RKO (cell line): Measurements from ENCODE around the gene SLC12A3.
"Not testable (repeated sequence)": the region's sequence is repeated elsewhere in the genome, so short reads cannot be mapped to it uniquely, and the experiment has no call there.

Experiments used
- DNase-seq: peaks from one replicate; pipeline ENCODE4 v3.0.0-alpha.2; 2016; ENCODE audit warnings: low spot score

The SLC12A3 gene

GRCh38 chr16:56869513-56870275 is 4.7 kb downstream of the SLC12A3 start:
- peak; percentile 38 for DNase-seq

DNA sequence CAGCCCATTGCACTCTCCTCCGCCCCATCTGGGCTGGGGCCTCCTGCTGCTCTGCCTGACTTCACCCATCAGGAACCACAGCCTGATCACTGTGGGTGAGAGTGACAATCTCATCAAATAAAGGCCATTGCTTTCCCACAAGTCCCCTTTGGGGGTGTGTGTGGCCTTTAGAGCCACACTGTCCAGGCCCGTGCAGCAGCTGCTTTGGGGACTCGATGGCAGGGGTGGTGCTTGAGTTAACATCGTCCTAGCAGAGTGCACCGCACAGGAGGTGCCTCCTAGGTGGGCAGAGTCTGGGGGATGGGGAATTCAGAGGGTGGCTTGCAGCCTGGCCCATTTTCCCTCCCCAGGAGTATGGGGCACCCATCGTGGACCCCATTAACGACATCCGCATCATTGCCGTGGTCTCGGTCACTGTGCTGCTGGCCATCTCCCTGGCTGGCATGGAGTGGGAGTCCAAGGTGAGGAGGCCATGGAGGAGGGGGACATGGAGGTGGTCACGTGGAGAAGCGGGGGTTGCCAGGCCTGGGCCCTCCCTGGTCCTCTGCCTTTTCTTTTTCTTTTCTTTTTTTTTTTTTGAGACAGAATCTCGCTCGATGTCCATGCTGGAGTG is 5.4 kb downstream of the SLC12A3 start:
- DNase-seq: no peak

DNA sequence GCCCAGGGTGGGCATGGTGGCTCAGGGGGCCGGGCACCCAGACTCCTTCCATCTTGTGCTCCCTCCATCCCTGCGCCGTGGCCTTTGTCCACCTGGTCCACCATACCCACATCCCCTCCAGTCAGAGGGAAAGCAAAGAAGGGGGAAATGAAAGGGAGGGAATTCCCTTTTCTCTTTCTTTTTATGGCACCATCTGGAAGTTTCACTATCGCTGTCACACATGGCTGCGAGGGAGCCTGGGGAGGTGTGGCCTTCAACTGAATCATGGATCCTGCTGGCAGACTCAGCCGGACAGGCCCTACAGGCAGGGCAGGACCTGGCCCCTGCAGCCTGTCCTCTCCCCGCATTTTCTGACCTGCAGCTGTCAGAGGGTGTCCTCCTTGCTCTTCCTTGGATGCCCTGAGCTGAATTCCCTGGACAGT is 6.2 kb downstream of the SLC12A3 start:
- peak; percentile 13 for DNase-seq

GRCh38 chr16:56872863-56873391 is 7.9 kb downstream of the SLC12A3 start:
- DNase-seq: no peak

- DNase-seq: peak; percentile 16
Observed at GRCh38 chr16:56874800-56875199, 9.8 kb downstream of the SLC12A3 start.

DNA sequence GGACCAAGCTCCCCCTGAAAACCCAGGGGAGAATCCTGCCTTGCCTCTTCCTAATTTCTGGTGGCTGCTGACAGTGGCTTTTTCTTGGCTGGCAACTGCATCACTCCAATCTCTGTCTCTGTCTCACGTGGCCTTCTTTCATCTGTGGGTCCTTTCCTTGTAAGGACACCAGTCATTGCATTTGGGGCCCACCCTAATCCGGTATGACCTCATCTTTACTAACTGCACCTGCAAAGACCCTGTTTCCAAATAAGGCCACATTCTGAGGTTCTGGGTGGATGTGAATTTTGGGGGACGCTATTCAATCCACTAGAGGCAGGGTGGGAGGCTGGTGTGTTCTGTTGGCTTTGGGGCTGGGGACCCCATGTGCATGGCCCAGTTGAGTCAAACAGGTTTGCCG is 11.0 kb downstream of the SLC12A3 start:
- DNase-seq: no peak

- no peak for DNase-seq
Observed at GRCh38 chr16:56877486-56878182, 12.6 kb downstream of the SLC12A3 start.

- no peak for DNase-seq
Observed at GRCh38 chr16:56878282-56878854, 13.4 kb downstream of the SLC12A3 start.

- no peak for DNase-seq
Observed at GRCh38 chr16:56879276-56879675, 14.3 kb downstream of the SLC12A3 start.

- no peak for DNase-seq
Observed at GRCh38 chr16:56880176-56880575, 15.2 kb downstream of the SLC12A3 start.

DNA sequence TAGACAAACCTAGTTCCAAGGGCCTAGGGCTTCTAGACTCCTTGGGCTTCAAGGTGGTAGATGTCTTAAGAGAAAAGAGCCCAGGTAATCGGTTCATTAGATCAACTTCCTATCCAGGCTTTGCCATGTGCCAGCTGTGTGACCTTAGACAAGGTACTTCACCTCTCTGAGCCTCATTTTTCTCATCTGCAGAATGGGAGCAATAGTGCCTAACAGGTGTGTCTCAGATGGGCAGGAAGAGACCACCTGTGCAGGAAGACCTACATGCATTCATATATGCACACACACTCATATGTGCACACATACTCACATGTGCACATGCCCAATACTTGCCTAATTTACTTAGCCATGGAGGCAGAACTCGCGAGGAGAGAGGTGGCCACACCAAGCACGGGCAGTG is 15.7 kb downstream of the SLC12A3 start:
- DNase-seq: no peak

- DNase-seq: no peak
Observed at GRCh38 chr16:56882077-56882800, 17.2 kb downstream of the SLC12A3 start.

DNA sequence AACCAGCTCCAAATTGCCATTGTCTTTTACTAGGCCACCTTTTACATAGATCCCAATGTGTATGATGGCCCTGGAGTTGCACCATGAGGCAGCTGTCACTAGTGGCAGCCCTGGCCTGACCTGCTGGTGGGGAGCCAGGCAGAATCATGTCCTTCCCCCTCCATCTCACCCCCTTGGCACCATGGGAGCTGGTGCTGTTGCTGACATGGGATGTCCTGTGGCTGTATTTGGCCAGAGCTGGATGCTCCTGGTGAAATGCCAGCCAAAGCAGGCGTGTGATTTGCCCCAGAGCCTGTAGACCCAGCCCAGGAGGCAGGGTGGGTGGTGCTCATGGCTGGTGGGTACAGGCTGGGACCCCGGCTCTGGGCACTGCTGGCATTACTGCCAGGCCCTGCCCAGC is 18.6 kb downstream of the SLC12A3 start:
- no peak for DNase-seq

DNA sequence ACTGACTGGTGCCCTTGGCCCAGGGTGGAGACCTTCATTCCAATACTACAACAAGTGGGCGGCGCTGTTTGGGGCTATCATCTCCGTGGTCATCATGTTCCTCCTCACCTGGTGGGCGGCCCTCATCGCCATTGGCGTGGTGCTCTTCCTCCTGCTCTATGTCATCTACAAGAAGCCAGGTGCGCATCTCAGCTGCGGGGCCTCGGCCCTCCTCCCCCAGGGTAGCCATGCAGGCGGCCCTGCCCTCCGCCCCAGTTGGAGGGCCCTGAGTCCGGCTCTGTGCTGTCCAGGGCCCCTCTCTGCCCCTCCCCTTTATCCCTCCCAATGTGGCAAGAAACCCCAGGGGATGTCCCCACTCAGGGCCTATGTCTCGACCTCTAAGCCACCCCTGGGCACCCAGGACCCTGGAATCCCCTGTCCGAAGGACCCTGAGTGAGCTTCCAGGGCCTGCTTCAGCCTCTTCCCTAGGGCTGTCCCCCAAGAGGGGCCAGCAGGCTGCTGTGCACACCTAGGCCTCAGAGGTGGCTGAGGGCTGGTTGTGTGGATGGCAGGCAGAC is 19.1 kb downstream of the SLC12A3 start:
- DNase-seq: no peak

- not testable (repeated sequence) for DNase-seq
Observed at GRCh38 chr16:56884929-56885328, 19.9 kb downstream of the SLC12A3 start.

DNA sequence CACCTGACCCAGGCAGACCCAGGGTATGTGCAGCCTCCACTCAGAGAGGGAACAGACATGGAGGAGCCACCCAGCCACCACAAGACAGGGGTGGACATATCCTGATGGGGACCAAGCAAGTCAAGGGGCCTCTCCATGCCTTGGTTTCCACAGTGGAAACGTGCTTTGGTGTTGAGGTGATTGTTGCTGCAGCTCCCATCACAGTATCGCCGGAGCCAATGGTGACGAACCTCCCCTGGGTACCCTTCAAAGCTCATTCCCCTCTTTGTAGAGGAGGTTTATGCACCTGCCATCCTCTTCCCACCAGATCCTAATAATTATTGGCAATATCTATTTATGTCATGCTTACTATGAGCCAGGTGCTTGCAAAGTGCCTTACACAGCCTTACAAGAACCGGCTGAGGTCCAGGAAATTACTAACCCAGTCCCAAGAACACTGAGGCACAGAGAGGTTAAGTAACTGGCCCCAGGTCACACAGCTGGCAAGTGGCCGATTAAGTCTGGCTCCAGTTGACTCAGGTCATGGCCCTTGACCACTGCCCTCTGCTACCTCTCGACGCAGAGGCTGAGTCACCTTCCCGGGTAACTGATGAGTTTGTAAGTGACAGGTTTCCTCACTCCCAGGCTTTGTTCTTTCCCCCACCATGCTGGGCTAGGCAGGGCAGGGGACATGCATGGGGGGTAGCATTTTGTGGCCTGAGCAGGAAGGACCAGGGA is 20.6 kb downstream of the SLC12A3 start:
- no peak for DNase-seq

- no peak for DNase-seq
Observed at GRCh38 chr16:56886296-56886695, 21.3 kb downstream of the SLC12A3 start.

DNA sequence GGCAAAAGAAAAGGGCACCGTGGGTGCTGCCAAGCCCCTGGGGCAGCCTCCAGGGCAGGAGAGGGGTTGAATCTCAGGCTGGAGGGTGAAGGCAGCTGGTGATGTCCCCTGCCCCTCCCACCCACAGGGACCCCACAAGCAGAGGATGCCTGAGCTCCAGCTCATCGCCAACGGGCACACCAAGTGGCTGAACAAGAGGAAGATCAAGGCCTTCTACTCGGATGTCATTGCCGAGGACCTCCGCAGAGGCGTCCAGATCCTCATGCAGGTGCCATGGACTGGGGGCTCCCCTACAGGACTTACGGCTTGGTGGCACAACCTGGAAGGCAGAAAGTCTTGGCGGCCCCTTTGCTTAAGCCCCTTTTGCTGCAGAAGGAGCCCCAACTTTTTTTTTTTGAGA is 21.8 kb downstream of the SLC12A3 start:
- no peak for DNase-seq

DNA sequence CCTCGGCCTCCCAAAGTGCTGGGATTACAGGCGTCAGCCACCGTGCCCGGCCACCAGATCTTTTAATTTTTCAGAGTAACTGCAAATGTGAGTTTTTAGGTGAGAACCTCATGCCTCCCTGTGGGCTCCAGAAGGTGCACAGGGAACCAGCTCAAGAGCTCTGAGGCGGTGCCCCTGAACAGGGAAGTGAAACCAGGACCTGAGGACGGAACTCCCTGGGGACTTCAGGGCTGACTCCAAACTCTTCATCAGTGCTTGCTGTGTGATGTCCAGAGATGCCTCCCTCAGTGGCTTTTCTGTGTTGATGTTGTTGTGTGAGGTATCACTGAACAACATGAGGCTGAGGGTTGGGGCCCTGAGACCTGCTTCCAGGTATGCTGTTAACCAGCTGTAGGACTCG is 23.8 kb downstream of the SLC12A3 start:
- no peak for DNase-seq

DNA sequence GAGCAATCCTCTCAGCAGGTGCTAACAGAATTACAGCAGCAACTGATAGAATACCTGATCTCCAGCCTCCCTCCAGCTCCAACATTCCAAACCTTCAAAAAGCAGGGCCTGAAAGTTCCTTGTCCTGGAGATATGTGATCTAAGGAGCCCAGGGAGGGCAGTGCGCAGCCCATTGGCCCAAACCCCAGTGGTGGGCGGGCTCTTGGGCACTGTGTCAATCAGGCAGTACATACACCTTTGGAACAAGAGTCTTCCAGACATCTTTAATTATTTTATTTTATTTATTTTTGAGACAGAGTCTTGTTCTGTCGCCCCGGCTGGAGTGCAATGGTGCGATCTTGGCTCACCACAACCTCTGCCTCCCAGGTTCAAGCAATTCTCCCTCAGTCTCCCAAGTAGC is 24.2 kb downstream of the SLC12A3 start:
- no peak for DNase-seq

DNA sequence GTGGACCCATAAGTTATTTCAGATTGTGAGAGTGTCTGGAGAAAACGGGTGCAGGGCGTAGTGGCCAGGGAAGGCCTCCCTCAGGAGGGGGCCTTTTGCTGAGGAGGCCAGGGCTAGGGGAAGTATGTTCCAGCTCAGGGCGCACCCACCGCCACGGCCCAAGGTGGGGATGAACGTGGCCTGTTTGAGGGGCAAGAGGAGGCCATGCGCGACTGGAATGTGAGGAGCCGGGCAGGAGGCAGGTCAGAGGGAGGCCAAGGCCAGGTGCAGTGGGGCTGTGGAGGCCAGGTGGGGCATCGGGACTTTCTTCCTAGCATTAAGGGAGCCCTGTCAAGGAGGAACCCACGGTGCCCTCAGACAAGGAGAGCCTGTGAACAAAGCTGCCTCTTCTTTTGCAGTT is 26.7 kb downstream of the SLC12A3 start:
- DNase-seq: no peak
